Fibroblast of lung (primary cell): ENCODE results near the gene RAB40B. TPM values are rescaled to one million over a fixed set of nuclear protein-coding genes. Genes with fewer than 3 reads are reported as not detected.
A peak's percentile ranks its signal among the peaks of the same experiment; 100 is the strongest.

Source experiments
- DNase-seq, 2 donors: peaks; one replicate each; pipeline versions ENCODE4 v3.0.0 to v3.0.0-alpha.2; 2010; ENCODE audit warnings: low read depth in 2 of 2
- H2AFZ ChIP-seq: 2 replicates; pipeline ENCODE4 v1.5.1; 2012; ENCODE audit warnings: low read length, control low read depth, inconsistent platforms
- H3K27ac ChIP-seq: 2 replicates; pipeline ENCODE4 v1.5.1; 2011; ENCODE audit warnings: low read length, control low read depth; ENCODE audit not compliant: insufficient read depth
- H3K27me3 ChIP-seq: 2 replicates; pipeline ENCODE4 v1.5.1; 2011; ENCODE audit warnings: mild to moderate bottlenecking, low read length; ENCODE audit not compliant: control insufficient read depth, insufficient read depth
- H3K36me3 ChIP-seq: 2 replicates; pipeline ENCODE4 v1.5.1; 2011; ENCODE audit warnings: low read length; ENCODE audit not compliant: control insufficient read depth, insufficient read depth
- H3K4me1 ChIP-seq: 2 replicates; pipeline ENCODE4 v1.5.1; 2011; ENCODE audit warnings: low read length; ENCODE audit not compliant: control insufficient read depth, insufficient read depth; ENCODE audit errors: extremely low read depth
- H3K4me2 ChIP-seq: 2 replicates; pipeline ENCODE4 v1.5.1; 2011; ENCODE audit warnings: low read length, control low read depth; ENCODE audit not compliant: insufficient read depth; ENCODE audit errors: extremely low read depth
- H3K4me3 ChIP-seq, 4 experiments: fragments of 200-600 bp in 1 of 4; sonication (generic) in 1 of 4; replicated peaks in 1 of 4; 2 replicates each; pipeline ENCODE4 v1.5.1; 2011 to 2016; ENCODE audit warnings: low read length in 4 of 4, low read depth in 3 of 4, mild to moderate bottlenecking in 3 of 4, control low read depth in 2 of 4, inconsistent platforms in 1 of 4, mixed read lengths in 1 of 4; ENCODE audit not compliant: insufficient read depth in 1 of 4; ENCODE audit errors: control extremely low read depth in 1 of 4
- H3K79me2 ChIP-seq: 2 replicates; pipeline ENCODE4 v1.5.1; 2012; ENCODE audit warnings: mild to moderate bottlenecking, low read length, inconsistent platforms; ENCODE audit not compliant: control insufficient read depth, insufficient read depth
- H3K9ac ChIP-seq: 2 replicates; pipeline ENCODE4 v1.5.1; 2011; ENCODE audit warnings: mild to moderate bottlenecking, low read length, control low read depth; ENCODE audit not compliant: insufficient read depth
- H3K9me3 ChIP-seq: 2 replicates; pipeline ENCODE4 v1.5.1; 2012; ENCODE audit warnings: low read depth, low read length; ENCODE audit not compliant: control insufficient read depth, insufficient read depth
- H4K20me1 ChIP-seq: 2 replicates; pipeline ENCODE4 v1.5.1; 2011; ENCODE audit warnings: low read length; ENCODE audit not compliant: control insufficient read depth, insufficient read depth; ENCODE audit errors: extremely low read depth
- CTCF ChIP-seq, 2 donors: IDR thresholded peaks in 1 of 2; conservative IDR thresholded peaks in 1 of 2; 1 replicate in 1 of 2; 2 replicates in 1 of 2; pipeline ENCODE4 v1.5.1; 2011 to 2012; ENCODE audit warnings: low read length in 2 of 2, control low read depth in 1 of 2, inconsistent platforms in 1 of 2, low read depth in 1 of 2, mild to moderate bottlenecking in 1 of 2
- EZH2 ChIP-seq: IDR thresholded peaks from 2 replicates; pipeline ENCODE4 v1.5.1; 2012; ENCODE audit warnings: low read length, control low read depth, mild to moderate bottlenecking; ENCODE audit errors: missing control alignments
- polyA plus RNA-seq, 2 donors: library from polyadenylated mRNA; depleted of rRNA in 1 of 2; stranded (reverse) in 1 of 2; unstranded in 1 of 2; fragments of >200 nt; gene quantifications; 2 replicates each; pipeline ENCODE4 v1.2.1, GENCODE V29; 2011 to 2012; ENCODE audit warnings: missing spikeins in 1 of 2
- total RNA-seq: library from RNA; depleted of rRNA; stranded (reverse); fragments of >200 nt; gene quantifications from 2 replicates; pipeline ENCODE4 v1.2.1, GENCODE V29; 2014

The RAB40B gene
- total and polyA plus RNA-seq, 2 donors (not counting 1 experiment from before 2014, with no cell fraction given): 3.3 TPM

DNA sequence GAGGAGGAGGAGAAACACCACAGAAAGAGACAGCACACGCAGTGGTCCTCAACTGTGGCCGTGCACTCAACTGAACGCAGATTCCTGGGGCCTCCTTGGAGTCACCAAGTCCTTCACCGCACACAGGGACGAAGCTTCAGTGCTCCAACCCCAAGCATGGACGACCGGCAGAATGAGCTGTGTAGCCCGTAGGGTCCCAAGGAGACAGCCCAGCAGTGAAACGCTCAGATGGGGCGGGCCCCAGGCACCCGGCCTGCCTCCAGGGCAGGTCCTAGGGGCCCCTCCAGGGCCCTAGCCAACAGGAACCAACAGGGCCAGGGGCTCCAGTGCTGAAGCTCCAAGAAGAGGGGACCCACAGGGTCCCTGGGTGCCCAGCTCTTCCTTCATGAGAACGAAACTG, 13.2 kb downstream of the RAB40B start:
- no peaks in the 10 kb centered on the region for H3K36me3 ChIP-seq
- H3K79me2 ChIP-seq: no peaks in the 10 kb centered on the region
- no peaks in the 10 kb centered on the region for H3K27me3 ChIP-seq
- no peak overlapping the region for H3K27ac ChIP-seq
- H3K9ac ChIP-seq: no peak overlapping the region
- no peaks in the 10 kb centered on the region for H4K20me1 ChIP-seq
- H3K4me1 ChIP-seq: no peaks in the 10 kb centered on the region
- TF ChIP-seq EZH2 (no peak), CTCF (conservative IDR thresholded peaks at IDR 0.05 in 1 of 2, IDR thresholded peaks at IDR 0.05 in 1 of 2; ENCODE audit: low read depth in 1 of 2, low read length in 2 of 2) (no peak)
- DNase-seq: no peak
- no peaks in the 10 kb centered on the region for H3K9me3 ChIP-seq
- H3K4me2 ChIP-seq: no peak overlapping the region
- H2AFZ ChIP-seq: no peak overlapping the region
- no peak overlapping the region for H3K4me3 ChIP-seq

- Histone ChIP-seq H3K9ac (no peak overlapping the region), H4K20me1 (no peaks in the 10 kb centered on the region), H3K9me3 (no peaks in the 10 kb centered on the region), H3K4me3 (no peak overlapping the region), H3K79me2 (no peaks in the 10 kb centered on the region), H3K36me3 (no peaks in the 10 kb centered on the region), H3K4me1 (no peaks in the 10 kb centered on the region), H3K27me3 (no peaks in the 10 kb centered on the region), H3K27ac (no peak overlapping the region), H3K4me2 (no peak overlapping the region), H2AFZ (no peak overlapping the region)
- no peak for TF ChIP-seq CTCF (conservative IDR thresholded peaks at IDR 0.05 in 1 of 2, IDR thresholded peaks at IDR 0.05 in 1 of 2; ENCODE audit: low read depth in 1 of 2, low read length in 2 of 2)
- TF ChIP-seq EZH2: no peak
- peak in 1 of 2 donors; percentile 37 for DNase-seq
These were observed 14.2 kb downstream of the RAB40B start for GRCh38 chr17:82684228-82684841.

DNA sequence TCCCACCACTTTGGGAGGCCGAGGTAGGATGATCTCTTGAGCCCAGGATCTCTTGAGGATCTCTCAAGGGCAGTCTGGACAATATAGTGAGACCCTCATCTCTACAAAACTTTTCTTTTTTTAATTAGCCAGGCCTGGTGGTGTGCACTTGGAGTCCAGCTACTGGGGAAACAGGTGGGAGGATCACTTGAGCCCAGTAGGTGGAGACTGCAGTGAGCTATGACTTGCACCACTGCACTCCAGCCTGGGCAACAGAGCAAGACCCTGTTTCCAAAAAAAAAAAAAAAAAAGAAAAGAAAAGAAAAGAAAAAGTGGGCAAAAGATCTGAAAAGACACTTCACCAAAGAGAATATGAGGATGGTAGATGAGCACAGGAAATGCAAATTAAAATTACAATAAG, 15.0 kb downstream of the RAB40B start:
- Histone ChIP-seq H3K27ac (no peak overlapping the region), H3K36me3 (no peaks in the 10 kb centered on the region), H3K9ac (no peak overlapping the region), H3K4me1 (no peaks in the 10 kb centered on the region), H3K27me3 (no peaks in the 10 kb centered on the region), H2AFZ (no peak overlapping the region), H3K4me3 (no peak overlapping the region), H3K9me3 (no peaks in the 10 kb centered on the region), H4K20me1 (no peaks in the 10 kb centered on the region), H3K4me2 (no peak overlapping the region), H3K79me2 (no peaks in the 10 kb centered on the region)
- DNase-seq: no peak
- TF ChIP-seq EZH2 (no peak), CTCF (conservative IDR thresholded peaks at IDR 0.05 in 1 of 2, IDR thresholded peaks at IDR 0.05 in 1 of 2; ENCODE audit: low read depth in 1 of 2, low read length in 2 of 2) (no peak)
